Mononuclear cell (primary cell): ENCODE measurements around the gene TBC1D24. TPM values are rescaled to one million over a fixed set of nuclear protein-coding genes. Genes with fewer than 3 reads are reported as not detected.

ENCODE experiments used
- H3K27me3 ChIP-seq: 2 replicates; pipeline ENCODE4 v1.6.0; 2011; ENCODE audit warnings: low read length, control low read depth; ENCODE audit not compliant: insufficient read depth
- H3K4me1 ChIP-seq: 2 replicates; pipeline ENCODE4 v1.5.1; 2011; ENCODE audit warnings: mild to moderate bottlenecking, low read length, control low read depth; ENCODE audit not compliant: insufficient read depth
- H3K4me3 ChIP-seq: 2 replicates; pipeline ENCODE4 v1.5.1; 2011; ENCODE audit warnings: mild to moderate bottlenecking, low read length, moderate library complexity
- H3K9me3 ChIP-seq: 2 replicates; pipeline ENCODE4 v1.5.1; 2011; ENCODE audit warnings: low read depth, mild to moderate bottlenecking, control low read depth, low read length
- total RNA-seq: library from RNA; depleted of rRNA; stranded (reverse); fragments of >200 nt; gene quantifications from one replicate; pipeline ENCODE4 v1.2.3, GENCODE V29; 2012

The TBC1D24 gene
- total RNA-seq, 1 donor, result 2.1 TPM

DNA sequence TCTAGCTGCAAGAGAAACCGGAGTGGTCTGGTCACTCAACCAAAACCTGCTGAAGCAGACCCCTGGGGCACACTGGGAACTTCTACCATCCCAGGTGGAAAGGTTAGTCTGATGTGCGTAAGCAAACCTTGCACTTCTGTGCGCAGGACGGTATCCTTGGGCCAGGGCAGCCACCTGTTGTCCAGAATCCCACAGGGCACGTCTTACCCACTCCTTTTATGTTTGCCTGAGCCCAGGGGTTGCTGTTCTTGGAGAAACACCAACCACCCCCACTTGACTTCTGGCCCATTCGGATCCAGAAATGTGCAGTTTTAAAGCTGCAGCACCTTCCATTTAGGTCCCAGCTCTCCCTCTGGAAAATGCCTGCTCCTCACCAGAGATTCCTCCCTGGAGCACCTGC, 18.7 kb downstream of the TBC1D24 start:
- no peak overlapping the region for H3K4me3 ChIP-seq
- peaks cover 5% of the 10 kb centered on the region for H3K4me1 ChIP-seq
- H3K27me3 ChIP-seq, result no peaks in the 10 kb centered on the region
- no peaks in the 10 kb centered on the region for H3K9me3 ChIP-seq

DNA sequence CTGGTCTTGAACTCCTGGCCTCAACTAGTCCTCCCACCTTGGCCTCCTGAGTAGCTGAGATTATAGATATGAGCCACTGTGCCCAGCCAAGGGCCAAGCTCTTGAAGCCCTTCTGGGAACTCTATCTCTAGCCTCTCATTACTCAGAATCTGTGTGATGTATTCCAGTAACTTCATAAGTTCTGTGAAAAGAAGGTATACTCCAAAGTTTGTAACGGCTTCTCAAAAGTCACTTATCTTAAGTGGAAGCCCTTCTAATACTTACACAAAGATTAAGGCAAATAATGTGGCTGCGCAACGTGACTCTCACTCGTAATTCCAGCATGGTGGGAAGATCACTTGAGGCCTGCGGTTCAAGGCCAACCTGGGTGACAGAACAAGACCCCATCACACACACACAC, 19.7 kb downstream of the TBC1D24 start:
- Histone ChIP-seq H3K9me3 (no peaks in the 10 kb centered on the region), H3K4me1 (peaks cover 5% of the 10 kb centered on the region), H3K4me3 (no peak overlapping the region), H3K27me3 (no peaks in the 10 kb centered on the region)

DNA sequence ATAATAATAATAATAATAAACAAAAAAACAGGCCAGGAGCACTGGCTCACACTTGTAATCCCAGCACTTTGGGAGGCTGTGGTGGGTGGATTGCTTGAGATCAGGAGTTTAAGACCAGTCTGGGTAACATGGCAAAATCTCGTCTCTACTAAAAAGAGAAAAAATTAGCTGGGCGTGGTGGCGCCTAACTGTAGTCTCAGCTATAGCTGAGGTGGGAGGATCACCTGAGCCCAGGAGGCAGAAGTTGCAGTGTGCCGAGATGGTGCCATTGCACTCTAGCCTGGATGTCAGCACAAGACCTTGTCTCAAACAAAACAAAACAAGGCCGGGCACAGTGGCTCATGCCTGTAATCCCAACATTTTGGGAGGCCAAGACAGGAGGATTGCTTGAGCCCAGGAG, 20.1 kb downstream of the TBC1D24 start:
- no peaks in the 10 kb centered on the region for H3K9me3 ChIP-seq
- no peaks in the 10 kb centered on the region for H3K27me3 ChIP-seq
- H3K4me1 ChIP-seq, result peaks cover 5% of the 10 kb centered on the region
- H3K4me3 ChIP-seq, result no peak overlapping the region

DNA sequence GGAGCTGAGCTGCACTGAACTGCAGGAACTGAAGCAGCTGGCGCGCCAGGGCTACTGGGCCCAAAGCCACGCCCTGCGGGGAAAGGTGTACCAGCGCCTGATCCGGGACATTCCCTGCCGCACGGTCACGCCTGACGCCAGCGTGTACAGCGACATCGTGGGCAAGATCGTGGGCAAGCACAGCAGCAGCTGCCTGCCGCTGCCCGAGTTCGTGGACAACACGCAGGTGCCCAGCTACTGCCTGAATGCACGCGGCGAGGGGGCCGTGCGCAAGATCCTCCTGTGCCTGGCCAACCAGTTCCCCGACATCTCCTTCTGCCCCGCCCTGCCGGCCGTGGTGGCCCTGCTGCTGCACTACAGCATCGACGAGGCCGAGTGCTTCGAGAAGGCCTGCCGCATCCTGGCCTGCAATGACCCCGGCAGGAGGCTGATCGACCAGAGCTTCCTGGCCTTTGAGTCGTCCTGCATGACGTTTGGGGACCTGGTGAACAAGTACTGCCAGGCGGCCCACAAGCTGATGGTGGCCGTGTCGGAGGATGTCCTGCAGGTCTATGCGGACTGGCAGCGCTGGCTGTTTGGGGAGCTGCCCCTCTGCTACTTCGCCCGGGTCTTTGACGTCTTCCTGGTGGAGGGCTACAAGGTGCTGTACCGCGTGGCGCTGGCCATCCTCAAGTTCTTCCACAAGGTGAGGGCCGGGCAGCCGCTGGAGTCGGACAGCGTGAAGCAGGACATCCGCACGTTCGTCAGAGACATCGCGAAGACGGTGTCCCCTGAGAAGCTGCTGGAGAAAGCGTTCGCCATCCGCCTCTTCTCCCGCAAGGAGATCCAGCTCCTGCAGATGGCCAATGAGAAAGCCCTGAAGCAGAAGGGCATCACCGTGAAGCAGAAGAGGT, 21.5 kb downstream of the TBC1D24 start:
- Histone ChIP-seq H3K27me3 (no peaks in the 10 kb centered on the region), H3K4me3 (no peak overlapping the region), H3K9me3 (no peaks in the 10 kb centered on the region), H3K4me1 (peaks cover 10% of the 10 kb centered on the region)

DNA sequence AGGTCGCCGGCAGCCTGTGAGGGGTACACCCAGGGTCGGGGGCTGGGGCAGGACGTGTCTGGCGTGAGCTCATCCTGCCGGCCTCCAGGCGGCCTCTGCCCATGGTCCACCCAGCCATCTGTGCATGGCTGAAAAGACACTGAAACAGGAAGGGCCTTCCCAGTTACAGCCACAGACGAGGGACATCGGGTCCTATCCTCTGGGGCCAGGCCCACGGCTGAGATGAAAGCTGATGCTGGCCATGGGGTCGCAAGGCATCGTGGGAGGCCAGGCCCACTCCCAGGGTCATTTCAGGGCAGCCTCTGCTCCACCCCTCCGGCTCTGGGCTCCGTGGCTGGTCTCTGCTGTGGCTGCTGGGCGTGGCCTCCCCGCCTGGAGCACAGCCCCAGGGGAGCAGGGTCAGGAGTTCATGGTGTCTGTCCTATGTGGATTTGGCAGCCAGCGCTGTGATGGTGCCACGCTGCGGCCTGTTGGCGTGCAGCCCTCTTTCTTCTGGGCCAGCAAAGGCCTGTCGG, 22.2 kb downstream of the TBC1D24 start:
- H3K9me3 ChIP-seq, result no peaks in the 10 kb centered on the region
- no peak overlapping the region for H3K4me3 ChIP-seq
- no peaks in the 10 kb centered on the region for H3K27me3 ChIP-seq
- H3K4me1 ChIP-seq, result peaks cover 13% of the 10 kb centered on the region

DNA sequence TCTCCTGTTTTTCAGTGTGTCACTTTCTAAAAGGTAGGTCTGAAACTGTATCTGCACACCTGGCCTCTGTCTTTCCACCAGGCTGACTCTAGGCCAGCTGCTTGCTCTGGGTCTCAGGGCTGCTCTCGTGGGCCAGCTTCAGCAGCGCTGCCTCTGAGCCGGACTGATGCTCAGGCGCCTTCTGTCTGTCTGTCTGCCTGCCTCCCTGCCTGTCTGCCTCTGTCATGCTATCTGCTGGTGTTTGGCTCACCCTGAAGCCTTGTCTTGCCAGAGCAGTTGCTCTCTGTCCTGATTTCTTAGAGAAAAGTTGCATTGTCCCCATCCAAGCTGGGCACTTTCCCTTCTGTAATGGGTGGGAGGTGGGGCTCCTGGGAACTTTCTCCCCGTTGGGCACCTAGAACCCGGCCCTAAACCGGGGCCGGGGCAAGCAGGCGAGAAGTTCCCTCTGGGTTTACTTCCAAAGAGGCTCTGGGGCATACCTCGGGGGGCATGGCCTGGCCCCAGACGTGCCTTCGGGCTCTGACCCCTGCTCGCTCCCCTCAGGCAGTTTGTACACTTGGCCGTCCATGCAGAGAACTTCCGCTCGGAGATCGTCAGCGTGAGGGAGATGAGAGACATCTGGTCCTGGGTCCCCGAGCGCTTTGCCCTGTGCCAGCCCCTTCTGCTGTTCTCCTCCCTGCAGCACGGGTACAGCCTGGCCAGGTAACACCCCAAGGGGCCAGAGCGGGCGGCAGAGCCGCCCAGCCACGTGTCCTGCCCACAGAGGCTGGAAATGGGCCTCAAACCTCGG, 23.0 kb downstream of the TBC1D24 start:
- no peaks in the 10 kb centered on the region for H3K27me3 ChIP-seq
- no peaks in the 10 kb centered on the region for H3K9me3 ChIP-seq
- H3K4me3 ChIP-seq, result no peak overlapping the region
- H3K4me1 ChIP-seq, result peaks cover 19% of the 10 kb centered on the region

DNA sequence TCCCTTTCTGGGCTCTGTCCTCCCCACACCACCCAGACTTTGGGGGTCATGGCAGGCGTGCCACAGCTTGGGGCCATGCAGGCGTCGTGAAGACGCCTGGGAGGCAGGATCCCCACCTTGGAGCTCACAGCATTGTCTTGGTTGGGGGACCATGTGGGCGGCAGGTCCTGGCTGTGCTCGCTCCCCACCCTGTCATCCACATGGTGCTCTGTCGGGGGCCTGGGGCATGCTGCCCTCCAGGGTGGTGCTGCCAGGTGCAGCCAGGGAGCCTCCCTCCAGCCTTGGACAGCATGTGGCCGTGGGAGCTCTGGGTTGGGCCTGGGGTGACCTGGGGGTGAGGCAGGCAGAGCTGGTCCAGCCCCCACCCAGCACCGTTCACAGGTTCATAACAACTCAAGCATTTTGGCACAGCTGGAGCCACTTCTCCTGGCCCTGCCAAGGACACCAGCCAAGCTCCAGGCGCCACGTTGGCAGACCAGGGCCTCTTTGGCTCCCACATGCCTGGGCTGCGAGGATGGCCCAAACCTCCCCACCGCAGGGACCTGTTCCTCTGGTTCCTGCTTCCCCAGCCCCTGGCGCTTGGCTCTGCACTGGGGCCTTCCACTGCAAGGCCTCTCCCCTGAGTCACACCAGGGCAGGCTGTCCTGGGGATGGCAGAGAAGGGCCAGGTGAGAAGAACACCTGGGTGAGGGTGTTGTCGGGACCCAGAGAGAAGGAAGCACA, 23.8 kb downstream of the TBC1D24 start:
- no peaks in the 10 kb centered on the region for H3K27me3 ChIP-seq
- H3K4me3 ChIP-seq, result no peak overlapping the region
- H3K9me3 ChIP-seq, result no peaks in the 10 kb centered on the region
- peaks cover 25% of the 10 kb centered on the region for H3K4me1 ChIP-seq

DNA sequence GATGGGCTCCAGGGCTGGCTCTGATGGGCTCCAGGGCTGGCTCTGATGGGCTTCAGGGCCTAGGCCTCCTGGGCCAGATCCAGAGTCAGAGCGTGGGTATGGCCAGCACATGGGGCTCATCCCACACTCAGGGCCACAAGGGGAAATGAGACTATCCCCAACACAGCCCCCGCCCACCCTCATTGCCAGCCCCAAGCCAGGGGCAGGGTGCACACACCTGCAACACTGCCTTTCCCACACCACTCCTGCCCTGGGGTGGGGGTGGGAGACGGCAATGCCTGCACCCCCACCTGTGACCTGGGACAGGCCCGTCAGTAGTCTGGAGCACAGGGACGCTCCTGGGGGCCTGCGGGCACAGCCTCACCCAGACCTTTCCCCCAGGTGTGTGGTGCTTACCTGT, 24.5 kb downstream of the TBC1D24 start:
- H3K4me3 ChIP-seq, result no peak overlapping the region
- no peaks in the 10 kb centered on the region for H3K9me3 ChIP-seq
- H3K27me3 ChIP-seq, result no peaks in the 10 kb centered on the region
- H3K4me1 ChIP-seq, result peaks cover 22% of the 10 kb centered on the region

DNA sequence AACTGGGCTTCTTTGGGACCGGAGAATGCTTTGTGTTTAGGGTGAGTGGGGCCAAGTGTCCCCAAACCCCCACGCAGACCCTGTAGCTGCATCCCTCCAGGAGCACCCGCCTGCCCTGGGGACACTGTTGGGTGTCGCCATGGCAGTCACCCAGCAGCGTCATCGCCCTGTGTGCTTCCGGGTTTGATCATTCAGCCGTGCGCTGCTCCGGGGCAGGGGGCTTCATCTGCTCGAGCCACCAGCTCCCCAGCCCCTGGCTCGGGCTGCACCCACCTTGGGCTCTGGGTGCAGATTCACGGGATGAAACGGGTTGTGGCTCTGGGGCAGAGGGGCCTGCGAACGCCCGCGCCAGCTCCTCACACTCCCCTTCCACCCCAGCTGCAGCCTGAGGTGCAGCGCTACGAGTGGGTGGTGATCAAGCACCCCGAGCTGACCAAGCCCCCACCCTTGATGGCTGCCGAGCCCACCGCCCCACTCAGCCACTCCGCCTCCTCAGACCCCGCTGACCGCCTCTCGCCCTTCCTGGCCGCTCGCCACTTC, 25.0 kb downstream of the TBC1D24 start:
- Histone ChIP-seq H3K27me3 (no peaks in the 10 kb centered on the region), H3K4me1 (peaks cover 20% of the 10 kb centered on the region), H3K4me3 (no peak overlapping the region), H3K9me3 (no peaks in the 10 kb centered on the region)

DNA sequence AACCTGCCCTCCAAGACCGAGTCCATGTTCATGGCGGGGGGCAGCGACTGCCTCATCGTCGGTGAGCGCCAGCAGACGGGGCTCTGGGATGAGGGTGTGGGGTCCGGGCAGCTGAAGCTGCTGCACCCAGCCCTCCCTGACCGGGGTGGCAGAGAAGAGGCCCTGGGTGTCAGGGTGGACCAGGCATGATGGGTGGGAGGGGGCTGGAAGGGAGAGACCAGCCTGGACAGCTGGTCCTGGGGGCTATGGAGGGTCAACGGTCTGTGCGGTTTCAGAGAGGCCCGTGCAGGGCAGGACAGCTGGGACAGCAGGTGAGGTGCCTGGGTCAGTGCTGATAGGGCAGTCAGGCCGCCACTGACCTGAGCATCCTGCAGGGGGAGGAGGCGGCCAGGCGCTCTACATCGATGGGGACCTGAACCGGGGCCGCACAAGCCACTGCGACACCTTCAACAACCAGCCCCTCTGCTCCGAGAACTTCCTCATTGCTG, 25.5 kb downstream of the TBC1D24 start:
- Histone ChIP-seq H3K4me3 (no peak overlapping the region), H3K4me1 (peaks cover 20% of the 10 kb centered on the region), H3K9me3 (no peaks in the 10 kb centered on the region), H3K27me3 (no peaks in the 10 kb centered on the region)

DNA sequence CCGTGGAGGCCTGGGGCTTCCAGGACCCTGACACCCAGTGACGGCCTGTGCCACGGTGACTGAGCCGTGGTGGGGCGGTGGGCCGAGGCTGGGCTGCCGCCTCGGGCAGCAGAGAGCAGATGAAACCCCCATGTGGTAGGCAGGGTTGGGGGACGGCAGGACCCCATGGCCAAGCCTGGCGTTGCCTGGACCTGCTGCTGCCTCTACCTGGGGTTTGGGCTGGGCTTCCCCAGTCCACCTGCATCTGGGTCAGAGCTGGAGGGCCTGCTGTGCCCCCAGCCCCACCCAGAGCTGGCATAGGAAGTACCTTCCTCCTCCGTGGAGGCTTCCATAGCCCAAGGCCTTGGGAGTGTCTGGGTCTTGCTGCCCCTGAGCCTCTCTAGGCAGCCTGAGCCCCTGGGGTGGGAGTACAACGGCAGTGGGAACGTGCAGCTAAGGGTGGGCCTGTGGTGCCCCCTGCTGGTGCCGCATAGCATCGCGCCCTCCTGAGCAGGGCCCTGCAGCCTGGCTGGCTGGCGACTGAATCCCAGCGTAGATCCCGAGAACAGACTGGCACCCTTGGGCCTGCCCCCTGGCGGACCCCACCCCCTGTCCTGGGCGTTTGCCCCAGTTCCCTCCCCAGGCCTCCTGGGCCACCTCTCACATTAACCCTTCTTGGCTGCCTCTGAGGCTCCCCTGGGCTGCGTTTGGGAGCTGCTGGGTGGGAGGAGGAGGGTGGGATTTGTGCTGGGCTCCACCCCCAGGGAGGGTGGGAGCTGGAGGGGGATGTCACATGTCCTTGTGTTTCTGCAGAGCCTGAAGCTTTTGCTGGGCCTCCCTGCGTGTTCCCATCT, 26.2 kb downstream of the TBC1D24 start:
- H3K9me3 ChIP-seq, result no peaks in the 10 kb centered on the region
- H3K4me1 ChIP-seq, result peaks cover 20% of the 10 kb centered on the region
- no peaks in the 10 kb centered on the region for H3K27me3 ChIP-seq
- H3K4me3 ChIP-seq, result no peak overlapping the region

DNA sequence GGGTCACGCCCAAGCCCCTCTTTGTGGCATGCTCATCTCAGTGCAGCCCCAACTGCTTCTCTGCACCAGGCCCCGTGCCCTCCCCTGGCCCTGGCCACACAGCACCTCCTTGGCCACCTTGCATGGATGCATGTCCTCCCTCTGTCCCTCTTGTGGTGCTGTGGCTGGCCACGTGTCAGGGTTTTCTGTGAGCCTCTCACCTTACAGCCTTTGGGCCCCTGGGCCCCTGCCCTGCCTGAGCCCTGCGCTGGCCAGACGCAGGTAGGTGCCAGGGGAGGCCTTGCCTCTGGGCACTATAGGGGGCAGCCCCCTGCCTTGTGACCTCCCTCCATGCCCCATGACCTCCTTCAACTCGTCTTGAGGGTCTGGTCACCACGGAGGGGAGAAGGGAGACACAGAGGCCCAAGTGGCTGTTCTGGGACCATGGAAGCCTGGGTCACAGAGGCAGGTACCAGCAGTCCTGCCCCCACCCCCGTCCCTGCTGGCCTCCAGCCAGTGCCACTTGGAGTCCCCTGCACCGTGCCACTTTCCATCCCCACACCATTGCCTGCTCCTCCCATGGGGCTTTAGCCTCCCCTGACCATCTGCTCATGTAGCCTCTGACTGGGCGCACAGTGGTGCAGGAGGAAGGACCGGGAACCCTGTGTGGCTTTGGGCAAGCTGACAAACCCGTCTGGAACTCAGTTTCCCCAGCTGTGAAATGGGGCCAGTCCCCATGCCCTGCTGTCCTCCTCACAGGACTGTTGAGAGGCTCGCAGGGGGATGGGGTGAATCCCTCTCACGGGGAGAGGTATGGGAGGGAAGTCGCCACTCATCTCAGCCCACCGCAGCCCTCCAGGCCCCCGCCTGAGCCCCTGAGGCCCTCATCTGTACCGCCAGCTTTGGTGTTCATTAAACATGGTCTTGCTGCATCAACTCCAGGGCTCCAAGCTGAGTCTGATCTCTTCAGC, 27.3 kb downstream of the TBC1D24 start:
- Histone ChIP-seq H3K9me3 (no peaks in the 10 kb centered on the region), H3K27me3 (no peaks in the 10 kb centered on the region), H3K4me1 (peaks cover 30% of the 10 kb centered on the region), H3K4me3 (no peak overlapping the region)

DNA sequence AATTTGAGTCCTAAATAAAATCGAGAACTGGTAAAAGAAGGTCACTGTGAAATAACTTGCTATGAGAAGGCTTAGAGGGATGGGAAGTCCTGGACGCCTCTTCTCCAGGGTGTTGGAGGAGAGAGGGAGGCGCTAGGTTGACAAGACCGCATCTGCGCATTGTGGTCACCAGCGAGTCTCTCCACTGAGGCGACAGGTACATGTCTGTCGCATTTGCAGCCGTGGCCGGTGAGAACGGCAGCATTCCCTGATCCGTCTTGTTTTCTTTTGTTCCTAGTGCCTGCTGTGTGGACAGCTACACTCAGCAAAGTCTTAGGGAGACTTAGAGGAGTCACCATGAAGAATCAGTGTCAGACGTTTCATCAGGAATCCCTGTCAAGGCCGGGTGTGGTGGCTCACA, 30.8 kb downstream of the TBC1D24 start:
- no peaks in the 10 kb centered on the region for H3K27me3 ChIP-seq
- peaks cover 63% of the 10 kb centered on the region for H3K4me1 ChIP-seq
- H3K4me3 ChIP-seq, result no peak overlapping the region
- H3K9me3 ChIP-seq, result no peaks in the 10 kb centered on the region
